Left renal cortex interstitium (tissue), 4 donors: ENCODE data around the gene STRIP1. TPM values are rescaled to one million over a fixed set of nuclear protein-coding genes. Genes with fewer than 3 reads are reported as not detected.

Experiments
- DNase-seq, 4 donors: peaks; one replicate each; pipeline ENCODE4 v3.0.0-alpha.2; 2013; ENCODE audit warnings: low read depth in 4 of 4, low spot score in 2 of 4, missing footprints in 1 of 4
- polyA plus RNA-seq, 4 donors: library from polyadenylated mRNA; unstranded; fragments of 120-200 nt; gene quantifications; one replicate each; pipeline ENCODE4 v1.2.1, GENCODE V29; 2013; ENCODE audit not compliant: insufficient read length in 4 of 4

STRIP1 gene
- 10 to 100 TPM; 41.1 to 64.7 (median 50.7) TPM for polyA plus RNA-seq

GRCh38 chr1:110034451-110035235 lies at the start of gene STRIP1:
TSS of gene STRIP1 (plus strand) at chr1:110034624. CDS start at chr1:110034638, 14 bp downstream.
- DNase-seq = peak; percentile 75 to 94 (median 84)

- peak in 2 of 4 donors; percentile 43 to 45 for DNase-seq
These were observed 49.0 kb upstream of the STRIP1 start for GRCh38 chr1:109985247-109986053.

GRCh38 chr1:109986054-109986444 lies 48.4 kb upstream of the STRIP1 start:
- no peak for DNase-seq

GRCh38 chr1:109988349-109988914 lies 46.0 kb upstream of the STRIP1 start:
- DNase-seq = no peak

- no peak for DNase-seq
These were observed 44.7 kb upstream of the STRIP1 start for GRCh38 chr1:109989506-109990301.

- DNase-seq = no peak
These were observed 44.1 kb upstream of the STRIP1 start for GRCh38 chr1:109990302-109990653.

GRCh38 chr1:109991400-109991925 lies 43.0 kb upstream of the STRIP1 start:
- DNase-seq = no peak

- DNase-seq = no peak
These were observed 40.5 kb upstream of the STRIP1 start for GRCh38 chr1:109993885-109994284.

DNA sequence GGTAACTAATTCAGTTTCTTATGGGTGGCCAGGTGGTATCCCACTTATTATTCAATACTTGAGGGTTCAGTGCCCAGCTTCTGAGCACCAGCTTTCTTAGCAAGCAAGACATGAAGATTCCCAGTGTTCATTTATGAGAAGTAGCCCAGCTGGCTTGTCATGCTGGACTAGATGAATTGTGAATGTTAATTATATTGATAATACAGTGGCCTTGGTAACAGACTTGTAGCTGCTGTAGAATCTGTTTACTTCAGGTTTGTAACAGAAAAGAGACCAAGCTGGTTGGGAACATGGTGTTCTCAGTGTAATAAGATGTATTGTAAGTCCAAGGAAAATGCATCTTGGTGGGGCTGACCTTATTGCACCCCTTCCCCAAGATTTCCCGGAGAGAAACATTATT lies 39.8 kb upstream of the STRIP1 start:
- DNase-seq = no peak

DNA sequence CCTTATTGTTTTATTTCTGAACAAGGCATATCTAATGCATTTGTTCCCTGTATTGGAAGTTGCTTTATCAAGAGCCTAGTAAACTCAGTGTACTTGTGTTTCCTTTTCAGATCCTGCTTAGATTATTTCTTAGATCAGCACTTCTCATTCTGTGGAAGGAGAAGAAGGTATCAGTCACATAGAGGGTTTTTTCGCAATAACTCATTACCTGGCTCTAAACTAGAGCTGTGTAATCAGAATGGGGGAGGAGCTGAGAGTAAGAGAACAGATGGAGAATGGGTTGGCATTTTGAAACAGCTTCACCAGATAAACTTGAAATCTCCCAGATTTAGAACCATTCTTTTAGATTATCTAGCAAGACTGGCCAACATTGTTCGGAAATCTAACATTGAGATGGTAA lies 38.9 kb upstream of the STRIP1 start:
- no peak for DNase-seq

- DNase-seq = no peak
These were observed 37.9 kb upstream of the STRIP1 start for GRCh38 chr1:109996476-109996875.

- DNase-seq = no peak
These were observed 37.1 kb upstream of the STRIP1 start for GRCh38 chr1:109997204-109997866.

DNA sequence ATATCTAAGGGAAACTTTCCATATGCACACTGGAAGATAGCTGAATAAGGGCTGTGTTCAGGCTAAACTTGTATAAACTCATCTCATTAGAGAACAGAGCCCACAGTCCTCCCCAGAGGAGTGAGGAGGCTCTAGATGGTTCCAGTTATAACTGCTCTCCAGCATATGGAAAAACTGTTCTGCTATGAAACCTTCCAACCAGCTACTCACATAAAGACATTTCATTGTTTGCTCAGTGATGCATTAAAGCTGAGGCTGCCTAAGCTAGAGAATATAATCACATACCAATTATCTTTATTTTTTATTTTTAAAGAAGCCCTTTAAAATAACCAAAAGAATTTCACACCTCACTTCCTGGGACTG lies 36.6 kb upstream of the STRIP1 start:
- no peak for DNase-seq

GRCh38 chr1:110002695-110003094 lies 31.7 kb upstream of the STRIP1 start:
- DNase-seq = no peak

- peak in 3 of 4 donors; percentile 37 to 51 (median 38) for DNase-seq
These were observed 30.5 kb upstream of the STRIP1 start for GRCh38 chr1:110003747-110004428.

DNA sequence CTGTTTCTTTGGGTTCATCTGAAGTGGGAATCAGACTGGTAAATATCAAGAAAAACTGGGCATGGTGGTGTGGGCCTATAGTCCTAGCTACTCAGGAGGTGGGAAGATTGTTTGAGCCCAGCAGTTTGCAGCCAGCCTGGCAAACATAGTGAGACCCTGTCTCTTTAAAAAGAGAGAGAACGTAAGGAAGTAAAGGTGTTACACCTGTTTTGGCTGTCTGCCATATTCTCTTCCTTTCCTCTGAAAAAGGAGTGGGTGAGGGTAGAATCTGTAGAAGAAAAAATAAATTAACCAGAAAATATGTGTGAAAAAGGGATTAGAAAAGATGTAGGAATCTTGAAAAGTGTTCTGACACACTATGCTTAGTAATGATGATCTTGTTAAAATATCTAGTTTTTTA lies 29.8 kb upstream of the STRIP1 start:
- DNase-seq = no peak

GRCh38 chr1:110005971-110006370 lies 28.5 kb upstream of the STRIP1 start:
- no peak for DNase-seq

DNA sequence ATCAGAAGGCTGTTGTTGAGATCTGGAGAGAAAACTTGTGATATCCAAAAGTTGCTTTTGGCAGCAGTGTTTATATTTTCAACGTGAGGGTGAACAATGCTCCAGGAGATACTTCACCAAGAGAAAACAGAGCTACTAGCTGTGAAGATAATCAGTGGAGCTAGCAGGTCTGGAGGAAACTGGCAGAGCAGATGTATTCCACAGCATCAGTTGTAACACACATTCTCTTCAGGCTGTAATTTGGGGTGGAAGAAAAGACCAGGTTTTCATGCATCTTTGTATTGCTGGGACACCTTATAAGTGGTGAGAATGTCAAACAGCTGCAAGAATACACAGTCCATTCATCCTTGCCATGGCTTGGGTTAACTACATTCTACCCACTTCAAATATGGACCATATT lies 27.9 kb upstream of the STRIP1 start:
- DNase-seq = no peak

- no peak for DNase-seq
These were observed 27.2 kb upstream of the STRIP1 start for GRCh38 chr1:110007046-110007830.
